ENCODE results near the gene EPB41L2. TPM values are rescaled to one million over a fixed set of nuclear protein-coding genes. Genes with fewer than 3 reads are reported as not detected.

The EPB41L2 gene
- total and polyA plus RNA-seq, 7 donors = 41.2 to 147 (median 65.7) TPM

- H3K36me3 ChIP-seq = no peaks in the 10 kb centered on the region
- H3K4me3 ChIP-seq = no peak overlapping the region
- TF ChIP-seq POLR2A (IDR thresholded peaks at IDR 0.05) (no peak), EP300 (IDR thresholded peaks at IDR 0.05) (no peak), POLR2AphosphoS5 (IDR thresholded peaks at IDR 0.05) (no peak)
- TF ChIP-seq, protein P1, sequence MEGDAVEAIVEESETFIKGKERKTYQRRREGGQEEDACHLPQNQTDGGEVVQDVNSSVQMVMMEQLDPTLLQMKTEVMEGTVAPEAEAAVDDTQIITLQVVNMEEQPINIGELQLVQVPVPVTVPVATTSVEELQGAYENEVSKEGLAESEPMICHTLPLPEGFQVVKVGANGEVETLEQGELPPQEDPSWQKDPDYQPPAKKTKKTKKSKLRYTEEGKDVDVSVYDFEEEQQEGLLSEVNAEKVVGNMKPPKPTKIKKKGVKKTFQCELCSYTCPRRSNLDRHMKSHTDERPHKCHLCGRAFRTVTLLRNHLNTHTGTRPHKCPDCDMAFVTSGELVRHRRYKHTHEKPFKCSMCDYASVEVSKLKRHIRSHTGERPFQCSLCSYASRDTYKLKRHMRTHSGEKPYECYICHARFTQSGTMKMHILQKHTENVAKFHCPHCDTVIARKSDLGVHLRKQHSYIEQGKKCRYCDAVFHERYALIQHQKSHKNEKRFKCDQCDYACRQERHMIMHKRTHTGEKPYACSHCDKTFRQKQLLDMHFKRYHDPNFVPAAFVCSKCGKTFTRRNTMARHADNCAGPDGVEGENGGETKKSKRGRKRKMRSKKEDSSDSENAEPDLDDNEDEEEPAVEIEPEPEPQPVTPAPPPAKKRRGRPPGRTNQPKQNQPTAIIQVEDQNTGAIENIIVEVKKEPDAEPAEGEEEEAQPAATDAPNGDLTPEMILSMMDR (IDR thresholded peaks at IDR 0.05) = no peak
- no peak for DNase-seq
- no peak overlapping the region for H3K27ac ChIP-seq
- no peaks in the 10 kb centered on the region for H3K27me3 ChIP-seq
- no peaks in the 10 kb centered on the region for H3K9me3 ChIP-seq
- intact Hi-C loops (cut with DNase I) = no loop called here
- 89 to 95% methylated on average over 4 of the region's 4 CpGs for WGBS, 2 donors
- H3K4me1 ChIP-seq = peaks cover 0 to 38% (median 27%) of the 10 kb centered on the region in 4 donors
Observed at GRCh38 chr6:130931683-130932082, 131.4 kb downstream of the EPB41L2 start.

GRCh38 chr6:130929036-130929678, 133.9 kb downstream of the EPB41L2 start:
- H3K36me3 ChIP-seq = peaks cover 0 to 6% (median 0%) of the 10 kb centered on the region in 4 donors
- peaks cover 0 to 17% (median 12%) of the 10 kb centered on the region in 4 donors for H3K4me1 ChIP-seq
- no peak overlapping the region for H3K4me3 ChIP-seq
- WGBS, 2 donors = 64 to 72% methylated on average over 7 of the region's 7 CpGs
- no peak for TF ChIP-seq EP300 (IDR thresholded peaks at IDR 0.05)
- TF ChIP-seq POLR2AphosphoS5 (IDR thresholded peaks at IDR 0.05) = no peak
- TF ChIP-seq, protein P1 (IDR thresholded peaks at IDR 0.05) = no peak
- TF ChIP-seq POLR2A (IDR thresholded peaks at IDR 0.05) = no peak
- H3K9me3 ChIP-seq = no peaks in the 10 kb centered on the region
- H3K27ac ChIP-seq = peak overlapping the region in 2 of 4 donors; percentile 16 to 26
- H3K27me3 ChIP-seq = no peaks in the 10 kb centered on the region
- intact Hi-C loops (cut with DNase I) = no loop called here
- no peak for DNase-seq

- intact Hi-C loops (cut with DNase I) = no loop called here
- peaks cover 0 to 6% (median 0%) of the 10 kb centered on the region in 4 donors for H3K36me3 ChIP-seq
- no peak for TF ChIP-seq POLR2A (IDR thresholded peaks at IDR 0.05)
- TF ChIP-seq, protein P1 (IDR thresholded peaks at IDR 0.05) = no peak
- TF ChIP-seq EP300 (IDR thresholded peaks at IDR 0.05) = no peak
- no peak for TF ChIP-seq POLR2AphosphoS5 (IDR thresholded peaks at IDR 0.05)
- peak overlapping the region in 1 of 4 donors; percentile 26 for H3K27ac ChIP-seq
- WGBS, 2 donors = 86% methylated on average over 6 of the region's 6 CpGs
- no peak overlapping the region for H3K4me3 ChIP-seq
- DNase-seq = no peak
- H3K27me3 ChIP-seq = no peaks in the 10 kb centered on the region
- H3K9me3 ChIP-seq = no peaks in the 10 kb centered on the region
- H3K4me1 ChIP-seq = peaks cover 0 to 10% (median 4%) of the 10 kb centered on the region in 4 donors
Observed at GRCh38 chr6:130928158-130928912, 134.7 kb downstream of the EPB41L2 start.

DNA sequence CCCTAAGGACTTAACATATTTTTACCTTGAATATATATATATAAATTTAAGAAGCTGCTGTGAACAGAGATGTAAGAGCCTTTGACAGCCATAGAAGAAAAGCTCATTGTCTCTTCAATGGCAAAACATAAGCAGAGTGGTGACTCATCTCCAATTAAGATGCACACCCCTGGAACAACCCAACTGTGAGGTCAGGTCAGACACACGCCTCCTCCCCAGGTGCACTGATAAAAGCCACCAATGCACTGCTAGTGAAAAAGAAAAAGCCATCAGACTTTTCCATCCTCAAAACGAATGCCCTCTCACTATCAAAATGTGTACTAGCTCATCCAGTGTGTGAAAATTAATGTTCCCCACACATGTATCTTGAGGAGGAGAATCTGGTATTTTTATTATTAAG, 135.7 kb downstream of the EPB41L2 start:
- Histone ChIP-seq H3K27me3 (no peaks in the 10 kb centered on the region), H3K27ac (no peak overlapping the region), H3K36me3 (peaks cover 0 to 6% (median 0%) of the 10 kb centered on the region in 4 donors), H3K4me3 (no peak overlapping the region), H3K4me1 (peaks cover 0 to under 1% (median 0%) of the 10 kb centered on the region in 4 donors), H3K9me3 (no peaks in the 10 kb centered on the region)
- no peak for DNase-seq
- WGBS, 2 donors = 22 to 56% methylated on average over 2 of the region's 2 CpGs
- intact Hi-C loops (cut with DNase I) = no loop called here
- TF ChIP-seq POLR2AphosphoS5 (IDR thresholded peaks at IDR 0.05) = no peak
- TF ChIP-seq POLR2A (IDR thresholded peaks at IDR 0.05) = no peak
- no peak for TF ChIP-seq EP300 (IDR thresholded peaks at IDR 0.05)
- TF ChIP-seq, protein P1 (IDR thresholded peaks at IDR 0.05) = no peak
